HepG2 (cell line): ENCODE data around the gene DSG2. TPM values are rescaled to one million over a fixed set of nuclear protein-coding genes. Genes with fewer than 3 reads are reported as not detected.

ENCODE experiments used
- ATAC-seq: fragments of 200-7000 bp; cut with Tn5 transposase; 3 replicates; pipeline ENCODE4 v1.9.1; 2020; ENCODE audit warnings: mild to moderate bottlenecking, moderate library complexity
- BruUV-seq: library from RNA; stranded (reverse); fragments of 400-500 nt; replicated peaks from 2 replicates; lab custom pipeline; 2021; lab: Mats Ljungman, UMichigan
- CTCF ChIA-PET: fragments of 300-600 bp; formaldehyde crosslinking; extraction: SDS; loops from one replicate; lab custom pipeline; 2021; ENCODE audit warnings: low total read pairs, inconsistent platforms, low intra/inter-chr PET ratio; lab: Yijun Ruan, JAX
- POLR2A ChIA-PET: fragments of 350-600 bp; sonication (Branson Sonifier 250); formaldehyde crosslinking; loops from one replicate; lab custom pipeline; 2020; ENCODE audit warnings: antibody characterized with exemption, inconsistent platforms; lab: Yijun Ruan, JAX
- DNase-seq: peaks from one replicate; pipeline ENCODE4 v3.0.0-alpha.2; 2015; ENCODE audit warnings: low spot score
- FAIRE-seq: peaks from 3 replicates; lab custom pipeline; 2011; peaks lifted over from hg19 to GRCh38; lab: Jason Lieb, UNC
- H2AFZ ChIP-seq: one replicate; pipeline ENCODE4 v1.6.1; 2011; ENCODE audit warnings: low read length, inconsistent platforms
- H3K27ac ChIP-seq: fragments of 300-600 bp; 3 replicates; pipeline ENCODE4 v1.8.0; 2011; ENCODE audit warnings: mixed run types, mild to moderate bottlenecking, mixed read lengths, low read length, inconsistent platforms; ENCODE audit not compliant: insufficient read depth; ENCODE audit errors: extremely low read length
- H3K27me3 ChIP-seq, 2 experiments: fragments of 200-600 bp in 1 of 2; 2 replicates in 1 of 2; 3 replicates in 1 of 2; pipeline versions ENCODE4 v1.6.0 to v1.8.0; 2011; ENCODE audit warnings: low read length in 2 of 2, mild to moderate bottlenecking in 2 of 2, moderate library complexity in 2 of 2, inconsistent platforms in 1 of 2; ENCODE audit not compliant: insufficient read depth in 2 of 2, control insufficient read depth in 1 of 2
- H3K36me3 ChIP-seq, 2 experiments: fragments of 200-600 bp in 1 of 2; replicated peaks in 1 of 2; 2 replicates in 1 of 2; 3 replicates in 1 of 2; pipeline versions ENCODE4 v1.5.1 to v1.8.0; 2011; ENCODE audit warnings: low read length in 2 of 2, inconsistent platforms in 1 of 2; ENCODE audit not compliant: insufficient read depth in 2 of 2, control insufficient read depth in 1 of 2
- H3K4me1 ChIP-seq: 2 replicates; pipeline ENCODE4 v1.5.1; 2012; ENCODE audit warnings: low read length, inconsistent platforms; ENCODE audit not compliant: insufficient read depth
- H3K4me2 ChIP-seq: 2 replicates; pipeline ENCODE4 v1.6.0; 2011; ENCODE audit warnings: low read depth, low read length, inconsistent platforms
- H3K4me3 ChIP-seq, 3 experiments: fragments of 200-600 bp in 1 of 3; sonication (generic), shearing (Covaris generic) in 1 of 3; replicated peaks in 1 of 3; 2 replicates each; pipeline ENCODE4 v1.5.1; 2011 to 2016; ENCODE audit warnings: low read length in 3 of 3, inconsistent platforms in 2 of 3, low read depth in 2 of 3, mild to moderate bottlenecking in 2 of 3, control low read depth in 1 of 3, mixed read lengths in 1 of 3; ENCODE audit not compliant: insufficient read depth in 1 of 3
- H3K79me2 ChIP-seq: one replicate; pipeline ENCODE4 v1.6.1; 2011; ENCODE audit warnings: low read length, inconsistent platforms; ENCODE audit not compliant: insufficient read depth
- H3K9ac ChIP-seq: 2 replicates; pipeline ENCODE4 v1.6.0; 2011; ENCODE audit warnings: mild to moderate bottlenecking, low read depth, low read length, inconsistent platforms; ENCODE audit not compliant: insufficient read depth
- H3K9me3 ChIP-seq: 2 replicates; pipeline ENCODE4 v1.5.1; 2012; ENCODE audit warnings: mild to moderate bottlenecking, low read length
- H4K20me1 ChIP-seq: 2 replicates; pipeline ENCODE4 v1.6.0; 2011; ENCODE audit warnings: inconsistent platforms, mild to moderate bottlenecking, low read length, moderate library complexity; ENCODE audit not compliant: insufficient read depth
- CBX5 ChIP-seq: sonication (generic); formaldehyde crosslinking; IDR thresholded peaks from 2 replicates; pipeline ENCODE4 v1.4.0; 2020; ENCODE audit warnings: missing genetic modification reagents, borderline replicate concordance
- FIP1L1 ChIP-seq: fragments of 200-400 bp; formaldehyde crosslinking; IDR thresholded peaks from 2 replicates; pipeline ENCODE4 v1.6.1; 2018; ENCODE audit warnings: low read depth, mild to moderate bottlenecking, low read length, moderate library complexity, borderline replicate concordance; ENCODE audit not compliant: insufficient read depth
- GZF1 ChIP-seq: sonication (generic); formaldehyde crosslinking; IDR thresholded peaks from 2 replicates; pipeline ENCODE4 v1.5.1; 2020; ENCODE audit warnings: mild to moderate bottlenecking, missing genetic modification reagents
- HCFC1 ChIP-seq: fragments of 150-350 bp; IDR thresholded peaks from 2 replicates; pipeline ENCODE4 v1.6.1; 2014; ENCODE audit warnings: low read depth, low read length
- HHEX ChIP-seq: IDR thresholded peaks from 2 replicates; pipeline ENCODE4 v1.6.1; 2016; ENCODE audit warnings: control low read depth
- KDM6A ChIP-seq: IDR thresholded peaks from 2 replicates; pipeline ENCODE4 v1.6.1; 2016; ENCODE audit warnings: low read depth
- KMT2B ChIP-seq: IDR thresholded peaks from 2 replicates; pipeline ENCODE4 v1.6.1; 2016; ENCODE audit warnings: missing genetic modification reagents, missing compliant biosample characterization
- NFKBIZ ChIP-seq: IDR thresholded peaks from 2 replicates; pipeline ENCODE4 v1.6.1; 2018; ENCODE audit warnings: missing genetic modification reagents, missing compliant biosample characterization
- PRPF4 ChIP-seq: fragments of 200-400 bp; formaldehyde crosslinking; IDR thresholded peaks from 2 replicates; pipeline ENCODE4 v1.6.1; 2016; ENCODE audit warnings: low read length, low read depth; ENCODE audit not compliant: poor library complexity, severe bottlenecking
- RBM39 ChIP-seq: fragments of 200-400 bp; formaldehyde crosslinking; IDR thresholded peaks from one replicate; pipeline ENCODE4 v1.6.1; 2018; ENCODE audit warnings: antibody characterized with exemption, mild to moderate bottlenecking, low read depth, low read length; ENCODE audit not compliant: poor library complexity, severe bottlenecking
- RELA ChIP-seq: sonication (generic); formaldehyde crosslinking; IDR thresholded peaks from 2 replicates; pipeline ENCODE4 v1.4.0; 2020; ENCODE audit warnings: missing genetic modification reagents
- SSRP1 ChIP-seq: IDR thresholded peaks from 2 replicates; pipeline ENCODE4 v1.6.1; 2016; ENCODE audit warnings: control low read depth
- TBL1XR1 ChIP-seq: fragments of 150-350 bp; IDR thresholded peaks from 2 replicates; pipeline ENCODE4 v1.6.1; 2014; ENCODE audit warnings: borderline replicate concordance, low read length; ENCODE audit not compliant: partially characterized antibody
- THYN1 ChIP-seq: sonication (generic); formaldehyde crosslinking; IDR thresholded peaks from 2 replicates; pipeline ENCODE4 v1.8.1; 2023; ENCODE audit warnings: low read depth, mild to moderate bottlenecking, moderate library complexity, missing genetic modification reagents, borderline replicate concordance
- ZNF136 ChIP-seq: sonication (generic); formaldehyde crosslinking; IDR thresholded peaks from 2 replicates; pipeline ENCODE4 v1.8.1; 2022; ENCODE audit warnings: low read depth, mild to moderate bottlenecking, moderate library complexity, missing genetic modification reagents
- ZNF446 ChIP-seq: sonication (generic); formaldehyde crosslinking; IDR thresholded peaks from 2 replicates; pipeline ENCODE4 v1.5.0; 2020; ENCODE audit warnings: mild to moderate bottlenecking, missing genetic modification reagents
- in situ Hi-C: cut with HindIII; loops from 2 replicates; pipeline ENCODE4 v1.10.0; 2017; ENCODE audit warnings: low pct_unique_long_range_greater_than_20kb; ENCODE audit not compliant: extremely low pct_ligation_motif_present
- intact Hi-C: fragments of 100-400 bp; cut with micrococcal nuclease; formaldehyde crosslinking; loops from one replicate; pipeline ENCODE4 v1.10.0; 2022; ENCODE audit not compliant: unreplicated experiment
- polyA plus RNA-seq, 8 experiments: library from polyadenylated mRNA; depleted of rRNA in 3 of 8; stranded (reverse) in 7 of 8; unstranded in 1 of 8; fragments of >200 nt; fragmentation: Illumina TruSeq in 4 of 8; extraction: Trizol in 4 of 8; gene quantifications; 2 replicates each; pipeline versions ENCODE4 v1.2.1 to v1.2.3, GENCODE V29; 2011 to 2016; ENCODE audit warnings: low read depth in 4 of 8, missing spikeins in 1 of 8, mixed read lengths in 1 of 8; ENCODE audit not compliant: insufficient read depth in 1 of 8
- total RNA-seq, 5 experiments: library from RNA; depleted of rRNA; stranded (reverse); fragments of >200 nt; fragmentation: Illumina TruSeq; extraction: Trizol; gene quantifications; 2 replicates each; pipeline ENCODE4 v1.2.3, GENCODE V29; 2016; ENCODE audit warnings: low read depth in 1 of 5
- TF ChIP-seq, protein P1 (sequence below): sonication (generic); formaldehyde crosslinking; IDR thresholded peaks from 2 replicates; pipeline ENCODE4 v1.4.0; 2020; ENCODE audit warnings: missing genetic modification reagents
- TF ChIP-seq, protein P2 (sequence below): sonication (generic); formaldehyde crosslinking; IDR thresholded peaks from 2 replicates; pipeline ENCODE4 v1.4.0; 2020; ENCODE audit warnings: missing genetic modification reagents
- TF ChIP-seq, protein P3 (sequence below): sonication (generic); formaldehyde crosslinking; IDR thresholded peaks from 2 replicates; pipeline ENCODE4 v1.4.0; 2020; ENCODE audit warnings: missing genetic modification reagents, borderline replicate concordance

DSG2 gene
- total and polyA plus RNA-seq, 2 of the 13 experiments (the other 11 are each of a cell fraction or from before 2014, with no cell fraction given): 23.3 to 66.7 TPM

DNA sequence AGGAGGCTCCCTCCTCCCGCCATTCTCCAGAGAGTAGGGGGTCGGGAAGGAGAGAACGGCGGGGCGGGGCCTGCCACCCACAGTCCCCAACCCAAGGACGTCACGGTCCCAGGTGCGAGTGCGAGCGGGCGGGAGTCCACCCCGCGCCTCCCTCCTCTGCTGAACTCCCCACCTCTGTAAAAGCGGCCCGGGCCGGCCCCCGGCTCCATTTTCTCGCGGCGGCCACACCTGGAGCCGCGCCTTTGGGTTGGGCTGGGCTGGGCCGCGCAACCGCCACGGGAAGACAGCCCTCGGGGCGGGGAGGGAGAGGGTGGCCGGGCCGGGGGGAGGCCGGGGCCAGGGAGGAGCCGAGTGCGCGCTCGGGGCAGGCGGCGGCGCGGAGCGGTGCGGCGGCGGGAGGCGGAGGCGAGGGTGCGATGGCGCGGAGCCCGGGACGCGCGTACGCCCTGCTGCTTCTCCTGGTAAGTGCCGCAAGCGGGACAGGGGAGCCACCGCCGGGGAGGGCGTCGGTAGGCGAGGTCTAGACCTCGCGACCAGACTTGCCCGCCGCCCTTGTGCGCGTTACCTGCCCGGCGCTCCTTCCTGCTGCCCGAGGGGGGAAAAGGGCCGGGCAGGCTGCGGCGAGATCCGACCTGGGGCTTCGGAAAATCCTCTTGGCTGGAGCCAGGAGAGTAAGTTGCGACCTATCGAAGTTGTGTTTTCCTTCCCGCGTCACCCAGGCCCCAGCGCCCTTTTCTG, at the start of gene DSG2 (continued):
- TF ChIP-seq PRPF4 (no peak), RBM39 (no peak), HCFC1 (no peak), THYN1 (no peak), CBX5 (CRISPR knock-in tag) (no peak), ZNF446 (CRISPR knock-in tag) (no peak), HHEX (CRISPR knock-in tag) (no peak), GZF1 (CRISPR knock-in tag) (no peak), SSRP1 (CRISPR knock-in tag) (no peak), TBL1XR1 (no peak), NFKBIZ (CRISPR knock-in tag) (no peak), ZNF136 (CRISPR knock-in tag) (no peak)
- TF ChIP-seq, protein P1, sequence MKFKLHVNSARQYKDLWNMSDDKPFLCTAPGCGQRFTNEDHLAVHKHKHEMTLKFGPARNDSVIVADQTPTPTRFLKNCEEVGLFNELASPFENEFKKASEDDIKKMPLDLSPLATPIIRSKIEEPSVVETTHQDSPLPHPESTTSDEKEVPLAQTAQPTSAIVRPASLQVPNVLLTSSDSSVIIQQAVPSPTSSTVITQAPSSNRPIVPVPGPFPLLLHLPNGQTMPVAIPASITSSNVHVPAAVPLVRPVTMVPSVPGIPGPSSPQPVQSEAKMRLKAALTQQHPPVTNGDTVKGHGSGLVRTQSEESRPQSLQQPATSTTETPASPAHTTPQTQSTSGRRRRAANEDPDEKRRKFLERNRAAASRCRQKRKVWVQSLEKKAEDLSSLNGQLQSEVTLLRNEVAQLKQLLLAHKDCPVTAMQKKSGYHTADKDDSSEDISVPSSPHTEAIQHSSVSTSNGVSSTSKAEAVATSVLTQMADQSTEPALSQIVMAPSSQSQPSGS (CRISPR knock-in tag): no peak
- TF ChIP-seq, all 625 proteins: peak for 119

DNA sequence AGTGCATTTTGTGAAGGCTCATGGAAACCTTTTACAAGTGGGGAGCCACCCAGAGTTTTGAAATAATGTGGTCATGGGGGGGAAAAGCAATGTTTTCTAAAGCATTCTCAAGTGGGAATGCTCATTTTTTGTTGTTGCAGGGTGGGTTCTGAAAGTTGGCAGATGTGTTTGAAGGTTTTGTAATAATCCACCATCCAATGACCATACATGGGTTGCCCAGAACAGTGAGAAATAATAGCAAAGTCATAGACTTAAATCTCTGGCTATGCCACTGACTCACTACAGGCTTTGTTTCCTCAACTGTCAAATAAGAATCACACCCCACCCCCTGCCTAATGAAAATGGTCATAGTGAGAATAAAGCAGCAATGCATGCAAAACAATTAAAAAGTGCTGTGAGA, 47.6 kb upstream of the DSG2 start:
- CTCF ChIA-PET: no interaction called here
- Histone ChIP-seq H4K20me1 (no peaks in the 10 kb centered on the region), H3K9me3 (no peaks in the 10 kb centered on the region), H3K36me3 (no peaks in the 10 kb centered on the region), H2AFZ (no peak overlapping the region), H3K4me2 (no peak overlapping the region), H3K4me1 (no peaks in the 10 kb centered on the region), H3K4me3 (no peak overlapping the region), H3K27me3 (no peaks in the 10 kb centered on the region), H3K79me2 (no peaks in the 10 kb centered on the region), H3K9ac (no peak overlapping the region), H3K27ac (no peak overlapping the region)
- POLR2A ChIA-PET: no interaction called here
- DNase-seq: no peak
- in situ Hi-C loops (no loop called here), intact Hi-C loops (no loop called here)
- no peak for FAIRE-seq
- ATAC-seq: no peak
- no TSS peak for BruUV-seq
- TF ChIP-seq GZF1 (CRISPR knock-in tag) (no peak), KDM6A (CRISPR knock-in tag) (no peak), KMT2B (CRISPR knock-in tag) (no peak), FIP1L1 (no peak), RELA (no peak)
- TF ChIP-seq, protein P2, sequence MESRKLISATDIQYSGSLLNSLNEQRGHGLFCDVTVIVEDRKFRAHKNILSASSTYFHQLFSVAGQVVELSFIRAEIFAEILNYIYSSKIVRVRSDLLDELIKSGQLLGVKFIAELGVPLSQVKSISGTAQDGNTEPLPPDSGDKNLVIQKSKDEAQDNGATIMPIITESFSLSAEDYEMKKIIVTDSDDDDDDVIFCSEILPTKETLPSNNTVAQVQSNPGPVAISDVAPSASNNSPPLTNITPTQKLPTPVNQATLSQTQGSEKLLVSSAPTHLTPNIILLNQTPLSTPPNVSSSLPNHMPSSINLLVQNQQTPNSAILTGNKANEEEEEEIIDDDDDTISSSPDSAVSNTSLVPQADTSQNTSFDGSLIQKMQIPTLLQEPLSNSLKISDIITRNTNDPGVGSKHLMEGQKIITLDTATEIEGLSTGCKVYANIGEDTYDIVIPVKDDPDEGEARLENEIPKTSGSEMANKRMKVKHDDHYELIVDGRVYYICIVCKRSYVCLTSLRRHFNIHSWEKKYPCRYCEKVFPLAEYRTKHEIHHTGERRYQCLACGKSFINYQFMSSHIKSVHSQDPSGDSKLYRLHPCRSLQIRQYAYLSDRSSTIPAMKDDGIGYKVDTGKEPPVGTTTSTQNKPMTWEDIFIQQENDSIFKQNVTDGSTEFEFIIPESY (CRISPR knock-in tag): no peak
- TF ChIP-seq, protein P3, sequence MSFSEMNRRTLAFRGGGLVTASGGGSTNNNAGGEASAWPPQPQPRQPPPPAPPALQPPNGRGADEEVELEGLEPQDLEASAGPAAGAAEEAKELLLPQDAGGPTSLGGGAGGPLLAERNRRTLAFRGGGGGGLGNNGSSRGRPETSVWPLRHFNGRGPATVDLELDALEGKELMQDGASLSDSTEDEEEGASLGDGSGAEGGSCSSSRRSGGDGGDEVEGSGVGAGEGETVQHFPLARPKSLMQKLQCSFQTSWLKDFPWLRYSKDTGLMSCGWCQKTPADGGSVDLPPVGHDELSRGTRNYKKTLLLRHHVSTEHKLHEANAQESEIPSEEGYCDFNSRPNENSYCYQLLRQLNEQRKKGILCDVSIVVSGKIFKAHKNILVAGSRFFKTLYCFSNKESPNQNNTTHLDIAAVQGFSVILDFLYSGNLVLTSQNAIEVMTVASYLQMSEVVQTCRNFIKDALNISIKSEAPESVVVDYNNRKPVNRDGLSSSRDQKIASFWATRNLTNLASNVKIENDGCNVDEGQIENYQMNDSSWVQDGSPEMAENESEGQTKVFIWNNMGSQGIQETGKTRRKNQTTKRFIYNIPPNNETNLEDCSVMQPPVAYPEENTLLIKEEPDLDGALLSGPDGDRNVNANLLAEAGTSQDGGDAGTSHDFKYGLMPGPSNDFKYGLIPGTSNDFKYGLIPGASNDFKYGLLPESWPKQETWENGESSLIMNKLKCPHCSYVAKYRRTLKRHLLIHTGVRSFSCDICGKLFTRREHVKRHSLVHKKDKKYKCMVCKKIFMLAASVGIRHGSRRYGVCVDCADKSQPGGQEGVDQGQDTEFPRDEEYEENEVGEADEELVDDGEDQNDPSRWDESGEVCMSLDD (CRISPR knock-in tag): no peak
